GM12873 (cell line): Measurements from ENCODE around the gene SYNE1.

Experiments used
- CTCF ChIP-seq: IDR thresholded peaks from 2 replicates; pipeline ENCODE4 v1.5.1; 2012; ENCODE audit warnings: low read depth, mild to moderate bottlenecking, moderate library complexity, low read length, control low read depth; ENCODE audit not compliant: insufficient read depth; ENCODE audit errors: missing control alignments

Gene SYNE1

GRCh38 chr6:152531659-152532058, 105.5 kb downstream of the SYNE1 start:
- TF ChIP-seq CTCF: no peak

GRCh38 chr6:152529369-152529768, 107.8 kb downstream of the SYNE1 start:
- TF ChIP-seq CTCF: no peak

GRCh38 chr6:152509916-152510315, 127.2 kb downstream of the SYNE1 start:
- no peak for TF ChIP-seq CTCF

GRCh38 chr6:152508477-152508876, 128.7 kb downstream of the SYNE1 start:
- no peak for TF ChIP-seq CTCF

- TF ChIP-seq CTCF: no peak
These were observed 133.6 kb downstream of the SYNE1 start for GRCh38 chr6:152503546-152503945.

GRCh38 chr6:152502421-152503188, 134.6 kb downstream of the SYNE1 start:
- no peak for TF ChIP-seq CTCF

GRCh38 chr6:152499931-152500330, 137.2 kb downstream of the SYNE1 start:
- no peak for TF ChIP-seq CTCF
